PC-3 (cell line): ENCODE results near the gene UTS2B. TPM values are rescaled to one million over a fixed set of nuclear protein-coding genes. Genes with fewer than 3 reads are reported as not detected.

Experiments
- ATAC-seq: fragments of 200-7000 bp; cut with Tn5 transposase; 2 replicates; pipeline ENCODE4 v1.9.1; 2020; ENCODE audit warnings: mild to moderate bottlenecking, moderate library complexity
- BruUV-seq: library from RNA; stranded (reverse); fragments of 400-500 nt; replicated peaks from 2 replicates; lab custom pipeline; 2021; lab: Mats Ljungman, UMichigan
- CTCF ChIA-PET: fragments of 300-600 bp; sonication (Branson Sonifier 250); formaldehyde crosslinking; loops from one replicate; lab custom pipeline; 2022; ENCODE audit warnings: antibody characterized with exemption; lab: Charles Lee
- POLR2A ChIA-PET: fragments of 300-600 bp; sonication (Branson Sonifier 250); formaldehyde crosslinking; loops from one replicate; lab custom pipeline; 2022; ENCODE audit warnings: antibody characterized with exemption; ENCODE audit not compliant: unreplicated experiment; lab: Charles Lee
- DNase-seq: peaks from one replicate; pipeline ENCODE4 v3.0.0-alpha.2; 2015
- H2AFZ ChIP-seq: fragments of 300-600 bp; sonication (generic); 2 replicates; pipeline ENCODE4 v1.6.0; 2016; ENCODE audit warnings: antibody characterized with exemption, low read length
- H3F3A ChIP-seq: fragments of 300-600 bp; sonication (generic); one replicate; pipeline ENCODE4 v1.6.0; 2017; ENCODE audit warnings: antibody characterized with exemption, low read length, control low read depth, mild to moderate bottlenecking; ENCODE audit not compliant: unreplicated experiment
- H3K27ac ChIP-seq: fragments of 300-600 bp; sonication (generic); 2 replicates; pipeline ENCODE4 v1.5.1; 2016; ENCODE audit warnings: mild to moderate bottlenecking, low read length
- H3K27me3 ChIP-seq: fragments of 300-600 bp; sonication (generic); 2 replicates; pipeline ENCODE4 v1.6.1; 2016; ENCODE audit warnings: low read length, mixed read lengths
- H3K36me3 ChIP-seq: fragments of 300-600 bp; sonication (generic); 2 replicates; pipeline ENCODE4 v1.6.1; 2016; ENCODE audit warnings: low read depth, mixed run types, low read length, mixed read lengths
- H3K4me1 ChIP-seq: fragments of 300-600 bp; sonication (generic); 2 replicates; pipeline ENCODE4 v1.5.1; 2016; ENCODE audit warnings: low read length; ENCODE audit not compliant: insufficient read depth
- H3K4me2 ChIP-seq: fragments of 300-600 bp; sonication (generic); 2 replicates; pipeline ENCODE4 v1.6.0; 2016; ENCODE audit warnings: low read length
- H3K4me3 ChIP-seq: fragments of 300-600 bp; sonication (generic); 2 replicates; pipeline ENCODE4 v1.5.1; 2016; ENCODE audit warnings: mild to moderate bottlenecking, low read length, mixed read lengths
- H3K79me2 ChIP-seq: fragments of 300-600 bp; sonication (generic); 2 replicates; pipeline ENCODE4 v1.6.1; 2017; ENCODE audit warnings: low read length, mixed read lengths
- H3K9ac ChIP-seq: fragments of 300-600 bp; sonication (generic); 2 replicates; pipeline ENCODE4 v1.6.0; 2016; ENCODE audit warnings: mild to moderate bottlenecking, low read length
- H3K9me2 ChIP-seq: fragments of 300-600 bp; sonication (generic); replicated peaks from 2 replicates; pipeline ENCODE4 v1.6.1; 2016; ENCODE audit warnings: mixed run types, low read length, mixed read lengths
- H3K9me3 ChIP-seq: fragments of 300-600 bp; sonication (generic); 2 replicates; pipeline ENCODE4 v1.6.1; 2016; ENCODE audit warnings: low read length, mixed read lengths
- H4K20me1 ChIP-seq: fragments of 300-600 bp; sonication (generic); 2 replicates; pipeline ENCODE4 v1.6.1; 2016; ENCODE audit warnings: low read length, mixed read lengths
- CTCF ChIP-seq: fragments of 300-600 bp; sonication (generic); conservative IDR thresholded peaks from 2 replicates; pipeline ENCODE4 v1.5.1; 2017; ENCODE audit warnings: antibody characterized with exemption, low read depth, mild to moderate bottlenecking, low read length
- EZH2 ChIP-seq: fragments of 300-600 bp; sonication (generic); IDR thresholded peaks from one replicate; pipeline ENCODE4 v1.6.1; 2017; ENCODE audit warnings: antibody characterized with exemption, mild to moderate bottlenecking, low read length; ENCODE audit not compliant: unreplicated experiment
- EZH2phosphoT487 ChIP-seq: fragments of 300-600 bp; sonication (generic); IDR thresholded peaks from 2 replicates; pipeline ENCODE4 v1.6.1; 2018; ENCODE audit warnings: mild to moderate bottlenecking, antibody characterized with exemption, low read length, borderline replicate concordance
- intact Hi-C: fragments of 100-400 bp; cut with micrococcal nuclease; formaldehyde crosslinking; loops from 2 replicates; pipeline ENCODE4 v1.9.0; 2023
- total RNA-seq: library from RNA; depleted of rRNA; stranded (reverse); fragments of >200 nt; gene quantifications from 2 replicates; pipeline ENCODE4 v1.2.3, GENCODE V29; 2014

Gene UTS2B
- total RNA-seq, 1 experiment from 2014 or later = not detected

- Histone ChIP-seq H4K20me1 (peaks cover 5% of the 10 kb centered on the region; the same call in 1 of the 2 replicates), H3K9me2 (no peaks in the 10 kb centered on the region), H2AFZ (no peak overlapping the region), H3K27ac (peak overlapping the region; percentile 62), H3K36me3 (no peaks in the 10 kb centered on the region), H3K9me3 (no peaks in the 10 kb centered on the region), H3K79me2 (peaks cover 98% of the 10 kb centered on the region), H3K4me1 (peaks cover 78% of the 10 kb centered on the region), H3K4me3 (no peak overlapping the region), H3K27me3 (no peaks in the 10 kb centered on the region), H3K4me2 (peak overlapping the region; percentile 61), H3F3A (peaks cover 4% of the 10 kb centered on the region), H3K9ac (no peak overlapping the region)
- ChIA-PET CTCF (no interaction called here), POLR2A (no interaction called here)
- TF ChIP-seq EZH2 (no peak), EZH2phosphoT487 (no peak), CTCF (no peak)
- ATAC-seq = no peak
- DNase-seq = no peak
- no TSS peak for BruUV-seq
- intact Hi-C loops = no loop called here
Observed at GRCh38 chr3:191338177-191338488, 7.8 kb upstream of the UTS2B start.

- H3K9ac ChIP-seq = no peak overlapping the region
- H3K36me3 ChIP-seq = no peaks in the 10 kb centered on the region
- H3K27ac ChIP-seq = 0 out of 2 replicates have a peak overlapping the region, but pooled peaks have one; percentile 4
- no peak for ATAC-seq
- H3K79me2 ChIP-seq = peaks cover 98% of the 10 kb centered on the region
- BruUV-seq = no TSS peak
- H3F3A ChIP-seq = peaks cover 4% of the 10 kb centered on the region
- peaks cover 78% of the 10 kb centered on the region for H3K4me1 ChIP-seq
- H3K4me2 ChIP-seq = peak overlapping the region; percentile 14
- DNase-seq = no peak
- H3K27me3 ChIP-seq = no peaks in the 10 kb centered on the region
- H3K4me3 ChIP-seq = no peak overlapping the region
- intact Hi-C loops = loop anchor here (1.0 kb wide), 1 partner anchor 39 kb away; no protein-coding TSS in a partner anchor
- ChIA-PET POLR2A (no interaction called here), CTCF (no interaction called here)
- no peak for TF ChIP-seq EZH2
- no peak for TF ChIP-seq EZH2phosphoT487
- no peak for TF ChIP-seq CTCF
- H2AFZ ChIP-seq = no peak overlapping the region
- H3K9me2 ChIP-seq = no peaks in the 10 kb centered on the region
- H3K9me3 ChIP-seq = no peaks in the 10 kb centered on the region
- H4K20me1 ChIP-seq = no peaks in the 10 kb centered on the region
Observed at GRCh38 chr3:191336833-191337232, 6.5 kb upstream of the UTS2B start.

GRCh38 chr3:191334346-191334893 is 4.1 kb upstream of the UTS2B start:
- POLR2A ChIA-PET = no interaction called here
- peaks cover 79% of the 10 kb centered on the region for H3K4me1 ChIP-seq
- CTCF ChIA-PET = no interaction called here

More at GRCh38 chr3:191334346-191334893, 4.1 kb upstream of the UTS2B start:
- no peaks in the 10 kb centered on the region for H3K9me2 ChIP-seq
- no peak overlapping the region for H3K4me3 ChIP-seq
- H3K27ac ChIP-seq = no peak overlapping the region
- no TSS peak for BruUV-seq
- ATAC-seq (no peak), DNase-seq (no peak)
- H3K9ac ChIP-seq = no peak overlapping the region
- H3K79me2 ChIP-seq = peaks cover 98% of the 10 kb centered on the region
- intact Hi-C loops = no loop called here
- H3K36me3 ChIP-seq = no peaks in the 10 kb centered on the region
- H4K20me1 ChIP-seq = no peaks in the 10 kb centered on the region
- H3K9me3 ChIP-seq = no peaks in the 10 kb centered on the region
- TF ChIP-seq EZH2phosphoT487 (no peak), CTCF (no peak), EZH2 (no peak)
- no peak overlapping the region for H3K4me2 ChIP-seq
- H3K27me3 ChIP-seq = no peaks in the 10 kb centered on the region
- no peak overlapping the region for H2AFZ ChIP-seq
- H3F3A ChIP-seq = peaks cover 12% of the 10 kb centered on the region
